ENCODE measurements around the gene NPAS3. TPM values are rescaled to one million over a fixed set of nuclear protein-coding genes. Genes with fewer than 3 reads are reported as not detected.

NPAS3 gene
- polyA plus RNA-seq, 2 of the 4 experiments (the other 2 are of a cell fraction), result not detected

DNA sequence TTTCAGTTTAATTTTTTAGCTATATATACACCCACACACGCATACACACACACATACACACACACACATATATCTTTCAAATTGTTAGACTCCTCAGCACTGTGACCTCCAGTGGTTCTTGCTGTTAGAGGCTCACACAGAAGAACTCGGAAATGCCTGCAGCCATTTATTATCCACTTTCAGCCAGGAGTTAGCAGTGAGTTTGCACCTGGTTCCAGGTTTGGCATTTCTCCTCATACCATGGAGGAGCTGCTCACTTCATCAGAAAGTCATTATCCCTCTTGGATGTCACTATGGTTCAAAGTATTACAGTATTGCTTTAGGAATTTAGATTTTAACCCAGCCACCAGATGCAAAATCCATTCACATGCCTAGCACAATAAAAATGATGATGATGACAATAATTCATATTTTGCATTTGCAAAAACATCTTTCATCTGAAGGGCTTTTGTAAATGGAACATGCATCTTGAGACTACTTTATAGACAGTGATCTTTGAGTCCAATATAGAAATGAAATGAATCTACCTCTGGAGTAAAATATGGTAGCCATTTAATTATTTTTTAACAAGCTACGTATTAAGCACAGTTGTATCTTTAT, 42.3 kb downstream of the NPAS3 start:
- no peaks in the 10 kb centered on the region for H3K4me1 ChIP-seq
- no peak overlapping the region for H3K4me2 ChIP-seq
- FAIRE-seq (no peak), ATAC-seq (no peak), DNase-seq (ENCODE audit: low read depth in 1 of 2, low spot score in 1 of 2) (no peak)
- no peaks in the 10 kb centered on the region for H3K9me3 ChIP-seq
- TF ChIP-seq HOXB13 (CRISPR knock-in tag; IDR thresholded peaks at IDR 0.05; ENCODE audit: low read depth) (no peak), MAFK (IDR thresholded peaks at IDR 0.05; ENCODE audit: partially characterized antibody) (peak; percentile 56)
- H3K4me3 ChIP-seq, result no peak overlapping the region
- no peak overlapping the region for H3K27ac ChIP-seq
- CTCF ChIA-PET, result interaction anchor here (1.4 to 1.8 kb wide), 2 partner anchors 21 to 23 kb away, joined by 3 to 5 read pairs; no protein-coding TSS in a partner anchor
- POLR2A ChIA-PET, result no interaction called here
- WGBS (ENCODE audit: missing lambda C conversion rate), result 18% methylated on average over 3 of the region's 3 CpGs

DNA sequence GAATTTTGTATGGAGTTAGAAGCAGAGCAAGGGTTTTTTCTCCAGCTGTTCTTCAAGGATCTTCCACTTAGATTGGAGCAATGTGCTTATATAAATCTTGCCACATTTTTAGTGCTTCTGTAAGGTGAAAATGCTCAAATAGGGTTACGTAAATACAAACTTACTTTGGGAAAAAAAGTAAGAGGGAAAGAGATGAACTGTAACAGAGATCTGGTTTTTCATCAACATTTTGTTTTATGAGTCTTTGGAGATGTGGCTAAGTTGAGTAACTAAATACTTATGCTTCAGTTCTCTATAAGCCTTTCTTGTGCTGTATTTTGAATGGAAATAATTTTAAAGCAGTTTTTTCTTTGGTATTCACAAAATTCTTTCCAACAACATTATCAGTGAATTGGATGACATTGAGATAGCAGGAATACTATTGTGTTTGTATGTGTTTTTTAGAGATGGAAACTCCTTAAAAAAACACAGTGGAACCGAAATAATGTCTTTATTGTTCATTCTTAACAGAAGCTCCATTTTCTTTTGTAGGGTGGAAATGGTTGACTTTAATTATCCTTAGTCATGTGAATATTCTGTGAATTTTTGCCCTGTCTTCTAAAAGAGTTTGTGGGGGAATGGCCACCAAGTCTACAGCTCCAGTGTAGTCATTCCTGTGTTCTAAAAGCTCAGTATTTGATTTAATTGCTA, 45.7 kb downstream of the NPAS3 start:
- CTCF ChIA-PET, result no interaction called here
- DNase-seq (ENCODE audit: low read depth in 1 of 2, low spot score in 1 of 2) (no peak), FAIRE-seq (no peak), ATAC-seq (no peak)
- no peaks in the 10 kb centered on the region for H3K4me1 ChIP-seq
- no peak overlapping the region for H3K27ac ChIP-seq
- no peaks in the 10 kb centered on the region for H3K9me3 ChIP-seq
- no peak for TF ChIP-seq ZC3H11A (IDR thresholded peaks at IDR 0.05)
- TF ChIP-seq HOXA7 (CRISPR knock-in tag; IDR thresholded peaks at IDR 0.05), result no peak
- TF ChIP-seq JUNB (IDR thresholded peaks at IDR 0.05), result no peak
- TF ChIP-seq JUN (IDR thresholded peaks at IDR 0.05), result no peak
- TF ChIP-seq GATA3 (IDR thresholded peaks at IDR 0.05; ENCODE audit: borderline replicate concordance), result no peak
- TF ChIP-seq KDM5A (IDR thresholded peaks at IDR 0.05), result no peak
- TF ChIP-seq, protein P1, sequence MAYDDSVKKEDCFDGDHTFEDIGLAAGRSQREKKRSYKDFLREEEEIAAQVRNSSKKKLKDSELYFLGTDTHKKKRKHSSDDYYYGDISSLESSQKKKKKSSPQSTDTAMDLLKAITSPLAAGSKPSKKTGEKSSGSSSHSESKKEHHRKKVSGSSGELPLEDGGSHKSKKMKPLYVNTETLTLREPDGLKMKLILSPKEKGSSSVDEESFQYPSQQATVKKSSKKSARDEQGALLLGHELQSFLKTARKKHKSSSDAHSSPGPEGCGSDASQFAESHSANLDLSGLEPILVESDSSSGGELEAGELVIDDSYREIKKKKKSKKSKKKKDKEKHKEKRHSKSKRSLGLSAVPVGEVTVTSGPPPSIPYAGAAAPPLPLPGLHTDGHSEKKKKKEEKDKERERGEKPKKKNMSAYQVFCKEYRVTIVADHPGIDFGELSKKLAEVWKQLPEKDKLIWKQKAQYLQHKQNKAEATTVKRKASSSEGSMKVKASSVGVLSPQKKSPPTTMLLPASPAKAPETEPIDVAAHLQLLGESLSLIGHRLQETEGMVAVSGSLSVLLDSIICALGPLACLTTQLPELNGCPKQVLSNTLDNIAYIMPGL (CRISPR knock-in tag; IDR thresholded peaks at IDR 0.05; ENCODE audit: borderline replicate concordance), result no peak
- no peak for TF ChIP-seq CHD2 (IDR thresholded peaks at IDR 0.05; ENCODE audit: low read length, partially characterized antibody)
- TF ChIP-seq RFX5 (IDR thresholded peaks at IDR 0.05), result no peak
- no peak overlapping the region for H3K4me3 ChIP-seq
- H3K4me2 ChIP-seq, result no peak overlapping the region
- WGBS (ENCODE audit: missing lambda C conversion rate), result 21% methylated on average over 2 of the region's 2 CpGs
- POLR2A ChIA-PET, result no interaction called here

- DNase-seq (ENCODE audit: low read depth in 1 of 2, low spot score in 1 of 2), result no peak
- POLR2A ChIA-PET, result no interaction called here
- no peak for FAIRE-seq
Observed at GRCh38 chr14:32985866-32986265, 47.2 kb downstream of the NPAS3 start.

More at GRCh38 chr14:32985866-32986265, 47.2 kb downstream of the NPAS3 start:
- Histone ChIP-seq H3K4me2 (no peak overlapping the region), H3K4me1 (no peaks in the 10 kb centered on the region), H3K4me3 (no peak overlapping the region), H3K27ac (no peak overlapping the region), H3K9me3 (no peaks in the 10 kb centered on the region)
- no peak for ATAC-seq
- no peak for TF ChIP-seq GATA3 (IDR thresholded peaks at IDR 0.05; ENCODE audit: borderline replicate concordance)
- no peak for TF ChIP-seq HOXB13 (CRISPR knock-in tag; IDR thresholded peaks at IDR 0.05; ENCODE audit: low read depth)
- no peak for TF ChIP-seq CHD2 (IDR thresholded peaks at IDR 0.05; ENCODE audit: low read length, partially characterized antibody)
- TF ChIP-seq FOSL2 (IDR thresholded peaks at IDR 0.05), result no peak
- TF ChIP-seq FOSL2 (CRISPR knock-in tag; IDR thresholded peaks at IDR 0.05), result no peak
- no peak for TF ChIP-seq HEYL (CRISPR knock-in tag; IDR thresholded peaks at IDR 0.05)
- TF ChIP-seq PBX3 (IDR thresholded peaks at IDR 0.05), result no peak
- no peak for TF ChIP-seq JUN (IDR thresholded peaks at IDR 0.05)
- no peak for TF ChIP-seq HOXB5 (CRISPR knock-in tag; IDR thresholded peaks at IDR 0.05)
- no peak for TF ChIP-seq USF2 (IDR thresholded peaks at IDR 0.05)
- no peak for TF ChIP-seq EHMT2 (IDR thresholded peaks at IDR 0.05; ENCODE audit: low read depth)
- no peak for TF ChIP-seq CHD4 (IDR thresholded peaks at IDR 0.05; ENCODE audit: borderline replicate concordance)
- no peak for TF ChIP-seq FOXS1 (CRISPR knock-in tag; IDR thresholded peaks at IDR 0.05)
- no peak for TF ChIP-seq NR3C1 (IDR thresholded peaks at IDR 0.05)
- no peak for TF ChIP-seq RAD21 (conservative IDR thresholded peaks at IDR 0.05 in 1 of 2, IDR thresholded peaks at IDR 0.05 in 1 of 2)
- no peak for TF ChIP-seq SMC3 (IDR thresholded peaks at IDR 0.05)
- WGBS (ENCODE audit: missing lambda C conversion rate), result 49% methylated on average over 8 of the region's 8 CpGs
- CTCF ChIA-PET, result no interaction called here

Data from A549 (cell line).